Aorta (tissue), 5 donors: ENCODE results near the gene CPT1B. TPM values are rescaled to one million over a fixed set of nuclear protein-coding genes. Genes with fewer than 3 reads are reported as not detected.
"Not testable (repeated sequence)": the region's sequence is repeated elsewhere in the genome, so short reads cannot be mapped to it uniquely, and the experiment has no call there.

ENCODE experiments used
- ATAC-seq: fragments of 200-7000 bp; cut with Tn5 transposase; one replicate; pipeline ENCODE4 v1.9.1; 2022; ENCODE audit warnings: moderate library complexity; ENCODE audit not compliant: low FRiP score
- DNase-seq, 2 donors: peaks; one replicate each; pipeline ENCODE4 v3.0.0-alpha.2; 2020
- H3K27ac ChIP-seq, 2 donors: one replicate each; pipeline ENCODE4 v1.5.1; 2013; ENCODE audit warnings: low read length in 2 of 2, mild to moderate bottlenecking in 2 of 2, moderate library complexity in 2 of 2, control low read depth in 1 of 2, inconsistent platforms in 1 of 2, low read depth in 1 of 2
- H3K27me3 ChIP-seq, 2 donors: one replicate each; pipeline ENCODE4 v1.6.1; 2013; ENCODE audit warnings: control low read depth in 1 of 2, low read length in 1 of 2, mild to moderate bottlenecking in 1 of 2, moderate library complexity in 1 of 2; ENCODE audit not compliant: insufficient read depth in 2 of 2, control insufficient read depth in 1 of 2
- H3K36me3 ChIP-seq, 2 donors: one replicate each; pipeline ENCODE4 v1.6.1; 2013; ENCODE audit warnings: control low read depth in 1 of 2, low read length in 1 of 2, mild to moderate bottlenecking in 1 of 2; ENCODE audit not compliant: insufficient read depth in 2 of 2, control insufficient read depth in 1 of 2
- H3K4me1 ChIP-seq, 2 donors: one replicate each; pipeline ENCODE4 v1.6.1; 2013; ENCODE audit warnings: low read length in 2 of 2, control low read depth in 1 of 2, mild to moderate bottlenecking in 1 of 2, moderate library complexity in 1 of 2; ENCODE audit not compliant: insufficient read depth in 2 of 2, control insufficient read depth in 1 of 2
- H3K4me3 ChIP-seq, 2 donors: one replicate each; pipeline ENCODE4 v1.5.1; 2013; ENCODE audit warnings: low read length in 2 of 2, control low read depth in 1 of 2, mild to moderate bottlenecking in 1 of 2
- H3K9me3 ChIP-seq: one replicate; pipeline ENCODE4 v1.6.1; 2013; ENCODE audit warnings: mild to moderate bottlenecking, low read length; ENCODE audit not compliant: control insufficient read depth
- WGBS, 2 donors: extraction: QIAGEN DNeasy Blood & Tissue Kit; methylation state at CpG; one replicate each; pipeline ENCODE4 v1.1.7; 2013; 5-methylcytosine and 5-hydroxymethylcytosine counted together
- intact Hi-C, 2 donors: fragments of 100-400 bp; cut with DNase I; formaldehyde crosslinking; loops; one replicate each; pipeline versions ENCODE4 v1.14.2 to v1.15.0; 2022
- polyA plus RNA-seq, 2 donors: library from polyadenylated mRNA; stranded (reverse); fragments of 200-250 nt; gene quantifications; one replicate each; pipeline ENCODE4 v1.2.3, GENCODE V29; 2013
- total RNA-seq, 2 donors: library from RNA; stranded (reverse); fragmentation: NEBNext Ultra II Directional; extraction: Animal tissue kit (Norgen Biotek cat#: 25700); gene quantifications; one replicate each; pipeline ENCODE4 v1.2.1, GENCODE V29; 2021
- donor health status: healthy with polysubstance abuse.
- donor health status: Bipolar disorder and iron deficiency.
- donor health status: DM: no; HTN: no; CAD: no.
- donor health status: DM: no; HTN: no; CAD: no.
- donor health status: DM: yes; HTN: yes; CAD: no.

CPT1B gene
- total and polyA plus RNA-seq, 4 donors = 3.2 to 11.5 (median 5.2) TPM

DNA sequence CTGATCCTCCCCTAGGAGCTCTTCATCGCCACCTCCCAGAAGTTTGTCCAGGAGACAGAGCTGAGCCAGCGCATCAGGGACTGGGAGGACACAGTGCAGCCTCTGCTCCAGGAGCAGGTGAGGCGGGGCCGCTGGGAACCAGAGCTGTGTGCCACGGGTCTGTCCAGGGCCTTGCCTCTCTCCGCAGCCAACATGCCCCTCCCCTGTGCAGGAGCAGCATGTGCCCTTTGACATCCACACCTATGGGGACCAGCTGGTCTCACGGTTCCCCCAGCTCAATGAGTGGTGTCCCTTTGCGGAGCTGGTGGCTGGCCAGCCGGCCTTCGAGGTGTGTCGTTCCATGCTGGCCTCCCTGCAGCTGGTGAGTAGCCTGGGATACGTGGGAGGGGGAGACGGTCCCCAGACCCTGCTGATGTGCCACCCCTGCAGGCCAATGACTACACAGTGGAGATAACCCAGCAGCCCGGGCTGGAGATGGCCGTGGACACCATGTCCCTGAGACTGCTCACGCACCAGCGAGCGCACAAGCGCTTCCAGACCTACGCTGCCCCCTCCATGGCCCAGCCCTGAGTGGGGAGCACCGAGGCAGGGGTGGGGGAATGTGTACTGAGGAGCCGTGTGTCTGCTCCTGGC is 55.3 kb downstream of the CPT1B start:
- Histone ChIP-seq H3K27ac (no peak overlapping the region), H3K36me3 (no peaks in the 10 kb centered on the region), H3K4me1 (no peaks in the 10 kb centered on the region), H3K9me3 (no peaks in the 10 kb centered on the region), H3K27me3 (no peaks in the 10 kb centered on the region), H3K4me3 (no peak overlapping the region)
- peak in 1 of 2 donors; percentile 51 for DNase-seq
- 82 to 87% methylated on average over 22 of the region's 22 CpGs for WGBS, 2 donors
- intact Hi-C loops = no loop called here
- ATAC-seq = no peak

DNA sequence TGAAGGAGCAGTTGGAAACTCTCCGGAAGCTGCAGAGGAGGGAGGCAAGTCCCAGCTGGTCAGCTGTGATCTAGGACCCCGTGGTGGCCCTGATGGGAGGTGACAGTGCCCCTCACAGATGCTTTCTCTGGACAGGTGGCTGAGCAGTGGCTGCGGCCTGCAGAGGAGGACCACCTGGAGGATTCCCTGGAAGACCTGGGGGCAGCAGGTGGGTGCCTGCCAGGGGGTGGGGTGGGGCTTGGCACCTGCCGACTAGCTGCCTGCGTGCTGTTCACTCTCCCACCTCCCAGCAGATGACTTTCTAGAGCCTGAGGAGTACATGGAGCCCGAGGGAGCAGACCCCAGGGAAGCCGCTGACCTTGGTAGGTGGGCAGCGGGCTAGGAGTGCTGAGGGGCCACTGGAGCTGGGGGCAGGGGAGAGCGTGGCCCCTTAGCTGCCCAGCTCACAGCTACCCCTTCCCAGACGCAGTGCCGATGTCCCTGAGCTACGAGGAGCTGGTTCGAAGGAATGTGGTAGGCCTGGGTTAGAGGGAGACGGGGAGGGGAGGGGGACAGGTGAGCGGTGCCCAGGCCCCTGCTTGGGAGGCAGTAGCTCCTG is 55.9 kb downstream of the CPT1B start:
- H3K27me3 ChIP-seq = no peaks in the 10 kb centered on the region
- no peaks in the 10 kb centered on the region for H3K9me3 ChIP-seq
- intact Hi-C loops = no loop called here
- DNase-seq = peak in 1 of 2 donors; percentile 50
- WGBS, 2 donors = 87 to 90% methylated on average over 15 of the region's 15 CpGs
- no peak overlapping the region for H3K27ac ChIP-seq
- no peaks in the 10 kb centered on the region for H3K4me1 ChIP-seq
- no peaks in the 10 kb centered on the region for H3K36me3 ChIP-seq
- H3K4me3 ChIP-seq = no peak overlapping the region
- ATAC-seq = no peak

- Histone ChIP-seq H3K36me3 (no peaks in the 10 kb centered on the region), H3K9me3 (no peaks in the 10 kb centered on the region), H3K4me3 (no peak overlapping the region), H3K4me1 (no peaks in the 10 kb centered on the region), H3K27ac (no peak overlapping the region), H3K27me3 (no peaks in the 10 kb centered on the region)
- DNase-seq (no peak), ATAC-seq (no peak)
- intact Hi-C loops = no loop called here
- WGBS, 2 donors = 91 to 93% methylated on average over 10 of the region's 10 CpGs
Measured at GRCh38 chr22:50521710-50522109, 56.5 kb downstream of the CPT1B start.

DNA sequence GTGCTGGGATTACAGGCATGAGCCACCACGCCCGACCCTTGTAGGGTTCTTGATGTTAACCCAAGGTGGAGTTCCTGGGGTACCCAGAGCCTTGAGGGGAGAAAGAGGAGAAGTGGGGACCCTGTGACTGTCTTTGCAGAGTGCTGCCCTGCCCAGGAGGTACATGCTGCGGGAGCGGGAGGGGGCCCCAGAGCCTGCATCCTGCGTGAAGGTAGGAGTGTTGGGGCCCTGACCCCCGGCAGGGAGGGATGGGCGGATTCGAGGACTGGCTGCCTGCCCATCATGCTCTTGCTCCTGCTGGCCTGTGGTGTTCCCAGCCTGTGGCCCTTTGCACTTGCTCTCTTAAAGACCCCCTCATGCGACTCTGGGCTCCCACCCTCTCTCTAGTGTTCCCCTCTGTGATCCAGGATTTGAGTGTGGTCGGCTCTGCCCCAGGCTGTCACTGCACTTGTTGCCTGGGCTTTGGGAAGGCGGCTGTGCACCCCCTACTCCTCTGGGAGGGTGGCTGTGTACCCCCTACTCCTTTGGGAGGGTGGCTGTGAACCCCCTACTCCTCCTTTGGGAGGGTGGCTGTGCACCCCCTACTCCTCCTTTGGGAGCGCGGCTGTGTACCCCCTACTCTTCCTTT is 57.3 kb downstream of the CPT1B start:
- H3K4me3 ChIP-seq = no peak overlapping the region
- H3K27me3 ChIP-seq = no peaks in the 10 kb centered on the region
- ATAC-seq (no peak), DNase-seq (no peak)
- no peaks in the 10 kb centered on the region for H3K9me3 ChIP-seq
- no peaks in the 10 kb centered on the region for H3K4me1 ChIP-seq
- no peak overlapping the region for H3K27ac ChIP-seq
- intact Hi-C loops = no loop called here
- H3K36me3 ChIP-seq = no peaks in the 10 kb centered on the region
- WGBS, 2 donors = 92 to 94% methylated on average over 13 of the region's 13 CpGs

DNA sequence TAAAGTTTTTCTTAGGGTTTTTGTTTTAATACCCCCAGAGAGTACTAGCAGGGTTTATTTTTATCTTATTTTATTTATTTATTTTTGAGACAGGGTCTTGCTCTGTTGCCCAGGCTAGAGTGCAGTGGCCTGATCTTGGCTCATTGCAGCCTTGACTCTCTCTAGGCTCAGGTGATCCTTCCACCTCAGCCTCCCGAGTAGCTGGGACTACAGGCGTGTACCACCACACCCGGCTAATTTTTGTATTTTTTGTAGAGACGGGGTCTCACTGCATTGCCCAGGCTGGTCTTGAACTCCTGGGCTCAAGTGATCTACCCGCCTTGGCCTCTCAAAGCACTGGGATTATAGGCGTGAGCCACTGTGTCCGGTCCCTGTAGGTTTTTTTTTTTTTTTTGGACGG is 58.0 kb downstream of the CPT1B start:
- intact Hi-C loops, ATAC-seq, H3K27ac ChIP-seq, H3K27me3 ChIP-seq, H3K9me3 ChIP-seq, H3K4me3 ChIP-seq, H3K36me3 ChIP-seq, DNase-seq, H3K4me1 ChIP-seq: not testable (repeated sequence)
- WGBS, 2 donors = 94 to 95% methylated on average over 8 of the region's 8 CpGs

DNA sequence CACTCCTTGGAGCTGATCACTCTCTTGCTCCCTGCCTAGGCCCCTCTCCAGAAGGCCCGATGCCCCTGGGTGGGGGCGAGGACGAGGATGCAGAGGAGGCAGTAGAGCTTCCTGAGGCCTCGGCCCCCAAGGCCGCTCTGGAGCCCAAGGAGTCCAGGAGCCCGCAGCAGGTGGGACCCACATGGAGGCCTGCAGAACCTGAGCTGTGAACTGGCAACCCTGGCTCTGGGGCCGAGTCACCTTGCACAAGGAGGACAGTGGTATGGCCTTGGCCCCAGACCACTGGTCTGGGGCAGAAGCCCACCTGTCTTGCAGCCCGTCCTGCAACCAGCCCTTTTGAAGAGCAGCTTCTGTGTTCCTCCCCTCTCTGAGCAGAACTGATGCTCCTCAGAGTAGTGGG is 59.1 kb downstream of the CPT1B start:
- 96% methylated on average over 8 of the region's 8 CpGs for WGBS, 2 donors
- no peaks in the 10 kb centered on the region for H3K9me3 ChIP-seq

More for the DNA sequence above, 59.1 kb downstream of the CPT1B start:
- Histone ChIP-seq H3K27ac (no peak overlapping the region), H3K4me3 (no peak overlapping the region), H3K36me3 (no peaks in the 10 kb centered on the region), H3K4me1 (no peaks in the 10 kb centered on the region), H3K27me3 (no peaks in the 10 kb centered on the region)
- intact Hi-C loops = no loop called here
- ATAC-seq (no peak), DNase-seq (no peak)

Other genes with a start within 250 kb of the CPT1B start
- 10 to 100 TPM; 45.2 to 46.7 TPM for gene PPP6R2, start 235.1 kb downstream of the CPT1B start, total RNA-seq
- 10 to 100 TPM; 14.1 to 62.5 TPM for gene PPP6R2, start 235.1 kb downstream of the CPT1B start, polyA plus RNA-seq
- 10 to 100 TPM; 65.3 to 77.9 TPM for gene SBF1, start 103.4 kb downstream of the CPT1B start, total RNA-seq
- 10 to 100 TPM; 17.8 to 49.8 TPM for gene SBF1, start 103.4 kb downstream of the CPT1B start, polyA plus RNA-seq
- gene ADM2, start 96.9 kb downstream of the CPT1B start, total RNA-seq = under 1 TPM; 0.26 to 0.54 TPM
- gene ADM2, start 96.9 kb downstream of the CPT1B start, polyA plus RNA-seq = under 1 TPM in 1 of 2 donors, not detected in 1; 0.50 TPM
- gene MIOX, start 91.6 kb downstream of the CPT1B start, total RNA-seq = not detected
- not detected for gene MIOX, start 91.6 kb downstream of the CPT1B start, polyA plus RNA-seq
- gene LMF2, start 70.7 kb downstream of the CPT1B start, total RNA-seq = 10 to 100 TPM; 42.2 to 65.7 TPM
- 100 to 1,000 TPM in 1 of 2 donors, 10 to 100 TPM in 1; 20.0 to 123 TPM for gene LMF2, start 70.7 kb downstream of the CPT1B start, polyA plus RNA-seq
- 10 to 100 TPM; 31.6 to 35.5 TPM for gene NCAPH2, start 70.2 kb downstream of the CPT1B start, total RNA-seq
- 10 to 100 TPM; 18.2 to 67.4 TPM for gene NCAPH2, start 70.2 kb downstream of the CPT1B start, polyA plus RNA-seq
- 1 to 10 TPM; 4.7 to 5.1 TPM for gene SCO2, start 52.8 kb downstream of the CPT1B start, total RNA-seq
- 10 to 100 TPM in 1 of 2 donors, not detected in 1; 11.6 TPM for gene SCO2, start 52.8 kb downstream of the CPT1B start, polyA plus RNA-seq
- gene TYMP, start 48.4 kb downstream of the CPT1B start, total RNA-seq = 10 to 100 TPM; 68.3 to 99.2 TPM
- gene TYMP, start 48.4 kb downstream of the CPT1B start, polyA plus RNA-seq = 10 to 100 TPM; 37.7 to 47.1 TPM
- under 1 TPM; 0.29 to 0.63 TPM for gene KLHDC7B, start 32.5 kb downstream of the CPT1B start, total RNA-seq
- not detected for gene KLHDC7B, start 32.5 kb downstream of the CPT1B start, polyA plus RNA-seq
- not detected for gene SYCE3, start 15.5 kb downstream of the CPT1B start, total RNA-seq
- gene SYCE3, start 15.5 kb downstream of the CPT1B start, polyA plus RNA-seq = 1 to 10 TPM in 1 of 2 donors, not detected in 1; 1.5 TPM
- 10 to 100 TPM; 36.5 to 78.8 TPM for gene CHKB, start 4.4 kb upstream of the CPT1B start, total RNA-seq
- gene CHKB, start 4.4 kb upstream of the CPT1B start, polyA plus RNA-seq = 100 to 1,000 TPM in 1 of 2 donors, 10 to 100 TPM in 1; 28.4 to 544 TPM
- under 1 TPM; 0.24 to 0.26 TPM for gene MAPK8IP2, start 22.4 kb upstream of the CPT1B start, total RNA-seq
- under 1 TPM; under 0.01 to 0.15 TPM for gene MAPK8IP2, start 22.4 kb upstream of the CPT1B start, polyA plus RNA-seq
- 10 to 100 TPM; 31.4 to 53.5 TPM for gene ARSA, start 49.7 kb upstream of the CPT1B start, total RNA-seq
- 100 to 1,000 TPM in 1 of 2 donors, 10 to 100 TPM in 1; 15.7 to 120 TPM for gene ARSA, start 49.7 kb upstream of the CPT1B start, polyA plus RNA-seq
- gene SHANK3, start 94.4 kb upstream of the CPT1B start, total RNA-seq = 10 to 100 TPM; 48.6 to 62.9 TPM
- 1 to 10 TPM in 1 of 2 donors, under 1 TPM in 1; 0.63 to 3.2 TPM for gene SHANK3, start 94.4 kb upstream of the CPT1B start, polyA plus RNA-seq
- 1 to 10 TPM; 1.6 to 1.8 TPM for gene ACR, start 159.8 kb upstream of the CPT1B start, total RNA-seq
- not detected for gene ACR, start 159.8 kb upstream of the CPT1B start, polyA plus RNA-seq
- gene RABL2B, start 205.2 kb upstream of the CPT1B start, total RNA-seq = 10 to 100 TPM; 15.7 to 28.0 TPM
- 10 to 100 TPM; 11.1 to 27.6 TPM for gene RABL2B, start 205.2 kb upstream of the CPT1B start, polyA plus RNA-seq